Measurements from ENCODE around the gene TBC1D5.

GRCh38 chr3:17207019-17207418 is 535.4 kb downstream of the TBC1D5 start:
- no peak for TF ChIP-seq CTCF (IDR thresholded peaks at IDR 0.05)
- TF ChIP-seq POLR2A (IDR thresholded peaks at IDR 0.05) = no peak

Data from breast epithelium (tissue), 3 donors.